Measurements from ENCODE around the gene WDR44.
"Not testable (repeated sequence)": the region's sequence is repeated elsewhere in the genome, so short reads cannot be mapped to it uniquely, and the experiment has no call there.

Gene WDR44

DNA sequence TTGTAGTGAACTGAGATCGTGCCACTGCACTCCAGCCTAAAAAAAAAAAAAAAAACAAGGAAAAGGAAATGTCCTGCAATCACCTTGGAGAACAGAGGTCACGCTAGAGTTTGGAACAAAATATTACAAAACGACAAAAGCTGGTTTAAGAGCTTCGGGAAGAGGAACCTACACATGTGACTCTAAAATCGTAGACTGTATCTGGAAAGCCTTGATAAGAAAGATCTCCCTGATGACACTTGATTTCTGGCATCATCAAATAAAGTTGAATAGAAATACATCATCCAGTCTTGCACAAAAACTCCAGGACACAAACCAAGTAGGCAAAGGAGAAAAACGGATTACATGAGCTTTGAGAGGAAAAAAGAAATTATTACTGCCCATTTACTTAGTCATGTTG lies 118.6 kb downstream of the WDR44 start:
- Histone ChIP-seq H3K27me3 (ENCODE audit: insufficient read depth, low read length, poor library complexity, severe bottlenecking) (no peaks in the 10 kb centered on the region), H3K9me3 (ENCODE audit: insufficient read depth, low read depth, low read length) (no peaks in the 10 kb centered on the region)
- no peak for TF ChIP-seq EZH2phosphoT487 (IDR thresholded peaks at IDR 0.05; ENCODE audit: borderline replicate concordance)
- TF ChIP-seq, protein P1, sequence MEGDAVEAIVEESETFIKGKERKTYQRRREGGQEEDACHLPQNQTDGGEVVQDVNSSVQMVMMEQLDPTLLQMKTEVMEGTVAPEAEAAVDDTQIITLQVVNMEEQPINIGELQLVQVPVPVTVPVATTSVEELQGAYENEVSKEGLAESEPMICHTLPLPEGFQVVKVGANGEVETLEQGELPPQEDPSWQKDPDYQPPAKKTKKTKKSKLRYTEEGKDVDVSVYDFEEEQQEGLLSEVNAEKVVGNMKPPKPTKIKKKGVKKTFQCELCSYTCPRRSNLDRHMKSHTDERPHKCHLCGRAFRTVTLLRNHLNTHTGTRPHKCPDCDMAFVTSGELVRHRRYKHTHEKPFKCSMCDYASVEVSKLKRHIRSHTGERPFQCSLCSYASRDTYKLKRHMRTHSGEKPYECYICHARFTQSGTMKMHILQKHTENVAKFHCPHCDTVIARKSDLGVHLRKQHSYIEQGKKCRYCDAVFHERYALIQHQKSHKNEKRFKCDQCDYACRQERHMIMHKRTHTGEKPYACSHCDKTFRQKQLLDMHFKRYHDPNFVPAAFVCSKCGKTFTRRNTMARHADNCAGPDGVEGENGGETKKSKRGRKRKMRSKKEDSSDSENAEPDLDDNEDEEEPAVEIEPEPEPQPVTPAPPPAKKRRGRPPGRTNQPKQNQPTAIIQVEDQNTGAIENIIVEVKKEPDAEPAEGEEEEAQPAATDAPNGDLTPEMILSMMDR (conservative IDR thresholded peaks at IDR 0.05; ENCODE audit: low read length): no peak

GRCh38 chrX:118468122-118468521 lies 122.2 kb downstream of the WDR44 start:
- no peaks in the 10 kb centered on the region for H3K4me1 ChIP-seq (ENCODE audit: insufficient read depth, low read length, poor library complexity, severe bottlenecking)
- H3K4me2 ChIP-seq (ENCODE audit: low read depth, low read length, poor library complexity, severe bottlenecking): no peak overlapping the region
- H3K4me3 ChIP-seq (ENCODE audit: low read length, poor library complexity, severe bottlenecking): no peak overlapping the region
- no peak overlapping the region for H2AFZ ChIP-seq (ENCODE audit: low read length)
- H3K9me2 ChIP-seq (replicated peaks; ENCODE audit: low read depth, low read length): no peaks in the 10 kb centered on the region
- no peaks in the 10 kb centered on the region for H3K27me3 ChIP-seq (ENCODE audit: insufficient read depth, low read length, poor library complexity, severe bottlenecking)
- TF ChIP-seq EZH2phosphoT487 (IDR thresholded peaks at IDR 0.05; ENCODE audit: borderline replicate concordance): no peak
- TF ChIP-seq, protein P1 (conservative IDR thresholded peaks at IDR 0.05; ENCODE audit: low read length): no peak
- no peaks in the 10 kb centered on the region for H3K79me2 ChIP-seq (ENCODE audit: insufficient read depth, low read length)
- no peaks in the 10 kb centered on the region for H4K20me1 ChIP-seq (ENCODE audit: insufficient read depth, low read length, poor library complexity, severe bottlenecking)
- H3K9ac ChIP-seq (ENCODE audit: low read depth, low read length, poor library complexity, severe bottlenecking): no peak overlapping the region
- H3F3A ChIP-seq (ENCODE audit: low read depth): no peaks in the 10 kb centered on the region
- no peaks in the 10 kb centered on the region for H3K9me3 ChIP-seq (ENCODE audit: insufficient read depth, low read depth, low read length)
- H3K36me3 ChIP-seq (ENCODE audit: insufficient read depth, low read length): no peaks in the 10 kb centered on the region

More for the DNA sequence above, 118.6 kb downstream of the WDR44 start:
- no peaks in the 10 kb centered on the region for H3F3A ChIP-seq (ENCODE audit: low read depth)
- H3K4me1 ChIP-seq (ENCODE audit: insufficient read depth, low read length, poor library complexity, severe bottlenecking): no peaks in the 10 kb centered on the region
- no peak overlapping the region for H2AFZ ChIP-seq (ENCODE audit: low read length)
- no peaks in the 10 kb centered on the region for H3K79me2 ChIP-seq (ENCODE audit: insufficient read depth, low read length)
- H4K20me1 ChIP-seq (ENCODE audit: insufficient read depth, low read length, poor library complexity, severe bottlenecking): no peaks in the 10 kb centered on the region
- H3K9me2 ChIP-seq (replicated peaks; ENCODE audit: low read depth, low read length): no peaks in the 10 kb centered on the region
- no peak overlapping the region for H3K4me2 ChIP-seq (ENCODE audit: low read depth, low read length, poor library complexity, severe bottlenecking)
- no peaks in the 10 kb centered on the region for H3K36me3 ChIP-seq (ENCODE audit: insufficient read depth, low read length)
- H3K4me3 ChIP-seq (ENCODE audit: low read length, poor library complexity, severe bottlenecking): no peak overlapping the region
- H3K9ac ChIP-seq (ENCODE audit: low read depth, low read length, poor library complexity, severe bottlenecking): no peak overlapping the region

- not testable (repeated sequence) for H4K20me1 ChIP-seq (ENCODE audit: insufficient read depth, low read length, poor library complexity, severe bottlenecking); H3F3A ChIP-seq (ENCODE audit: low read depth); H3K9ac ChIP-seq (ENCODE audit: low read depth, low read length, poor library complexity, severe bottlenecking); H3K36me3 ChIP-seq (ENCODE audit: insufficient read depth, low read length); H3K79me2 ChIP-seq (ENCODE audit: insufficient read depth, low read length); H3K4me1 ChIP-seq (ENCODE audit: insufficient read depth, low read length, poor library complexity, severe bottlenecking); H3K9me2 ChIP-seq (replicated peaks; ENCODE audit: low read depth, low read length); H3K4me3 ChIP-seq (ENCODE audit: low read length, poor library complexity, severe bottlenecking); H3K9me3 ChIP-seq (ENCODE audit: insufficient read depth, low read depth, low read length); H2AFZ ChIP-seq (ENCODE audit: low read length); H3K27me3 ChIP-seq (ENCODE audit: insufficient read depth, low read length, poor library complexity, severe bottlenecking); H3K4me2 ChIP-seq (ENCODE audit: low read depth, low read length, poor library complexity, severe bottlenecking)
Observed at GRCh38 chrX:118470721-118471347, 124.9 kb downstream of the WDR44 start.

DNA sequence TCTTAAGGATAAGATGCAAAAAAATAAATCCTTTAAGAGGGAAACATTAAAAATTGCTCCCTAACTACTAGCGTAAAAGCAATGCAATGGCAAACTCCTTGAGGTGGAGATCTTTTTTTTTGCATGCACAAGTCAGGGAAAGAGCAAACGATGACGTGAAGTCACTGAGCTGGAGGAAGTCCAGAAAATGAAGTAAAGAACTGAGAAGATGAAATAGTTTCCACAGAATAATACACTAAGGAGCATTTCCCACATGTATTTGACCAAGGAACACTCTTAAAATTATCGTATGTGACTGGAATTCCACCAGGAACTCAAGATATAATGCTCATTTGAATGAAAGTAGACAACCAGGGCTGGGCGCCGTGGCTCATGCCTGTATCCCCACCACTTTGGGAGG lies 128.7 kb downstream of the WDR44 start:
- TF ChIP-seq, protein P1 (conservative IDR thresholded peaks at IDR 0.05; ENCODE audit: low read length): no peak
- TF ChIP-seq EZH2phosphoT487 (IDR thresholded peaks at IDR 0.05; ENCODE audit: borderline replicate concordance): no peak
- Histone ChIP-seq H2AFZ (ENCODE audit: low read length) (no peak overlapping the region), H3K4me2 (ENCODE audit: low read depth, low read length, poor library complexity, severe bottlenecking) (no peak overlapping the region), H4K20me1 (ENCODE audit: insufficient read depth, low read length, poor library complexity, severe bottlenecking) (no peaks in the 10 kb centered on the region), H3K36me3 (ENCODE audit: insufficient read depth, low read length) (no peaks in the 10 kb centered on the region), H3F3A (ENCODE audit: low read depth) (no peaks in the 10 kb centered on the region), H3K4me1 (ENCODE audit: insufficient read depth, low read length, poor library complexity, severe bottlenecking) (no peaks in the 10 kb centered on the region), H3K9me2 (replicated peaks; ENCODE audit: low read depth, low read length) (no peaks in the 10 kb centered on the region), H3K9ac (ENCODE audit: low read depth, low read length, poor library complexity, severe bottlenecking) (no peak overlapping the region), H3K79me2 (ENCODE audit: insufficient read depth, low read length) (no peaks in the 10 kb centered on the region), H3K27me3 (ENCODE audit: insufficient read depth, low read length, poor library complexity, severe bottlenecking) (no peaks in the 10 kb centered on the region), H3K9me3 (ENCODE audit: insufficient read depth, low read depth, low read length) (no peaks in the 10 kb centered on the region), H3K4me3 (ENCODE audit: low read length, poor library complexity, severe bottlenecking) (no peak overlapping the region)

All from Loucy (cell line).